Activated CD8-positive, alpha-beta T cell treated with anti-CD3 and anti-CD28 coated beads for 36 hours (primary cell): Measurements from ENCODE around the gene SSBP4. TPM values are rescaled to one million over a fixed set of nuclear protein-coding genes. Genes with fewer than 3 reads are reported as not detected.

ENCODE experiments used
- ATAC-seq: fragments of 200-7000 bp; cut with Tn5 transposase; one replicate; pipeline ENCODE4 v1.10.0; 2021; ENCODE audit warnings: mild to moderate bottlenecking, moderate library complexity
- CTCF ChIA-PET: fragments of 350-600 bp; sonication (Branson Sonifier 250); formaldehyde crosslinking; loops from one replicate; lab custom pipeline; 2021; ENCODE audit warnings: antibody characterized with exemption; lab: Charles Lee
- POLR2A ChIA-PET: fragments of 350-600 bp; sonication (Branson Sonifier 250); formaldehyde crosslinking; loops from one replicate; lab custom pipeline; 2021; ENCODE audit warnings: antibody characterized with exemption; lab: Charles Lee
- DNase-seq: peaks from one replicate; pipeline ENCODE4 v3.0.0-alpha.2; 2020
- H3K27ac Mint-ChIP-seq: one replicate; pipeline ENCODE4 v1.8.0; 2021; ENCODE audit warnings: mild to moderate bottlenecking, mixed read lengths
- H3K27me3 Mint-ChIP-seq: one replicate; pipeline ENCODE4 v1.8.0; 2021; ENCODE audit warnings: mixed read lengths
- H3K36me3 Mint-ChIP-seq: one replicate; pipeline ENCODE4 v1.8.0; 2021; ENCODE audit warnings: low read depth, mixed read lengths
- H3K4me1 Mint-ChIP-seq: one replicate; pipeline ENCODE4 v1.8.0; 2021; ENCODE audit warnings: low read depth, mixed read lengths
- H3K4me3 Mint-ChIP-seq: one replicate; pipeline ENCODE4 v1.8.0; 2021; ENCODE audit warnings: mild to moderate bottlenecking, moderate library complexity, mixed read lengths
- H3K9me3 Mint-ChIP-seq: one replicate; pipeline ENCODE4 v1.8.0; 2021; ENCODE audit warnings: mixed read lengths
- CTCF ChIP-seq: fragments of 200-600 bp; IDR thresholded peaks from one replicate; pipeline ENCODE4 v1.8.0; 2022; ENCODE audit warnings: antibody characterized with exemption, mild to moderate bottlenecking
- intact Hi-C: fragments of 100-400 bp; cut with micrococcal nuclease; formaldehyde crosslinking; loops from one replicate; pipeline ENCODE4 v1.10.0; 2022
- total RNA-seq, 2 experiments: library from RNA; stranded (reverse); gene quantifications; one replicate each; pipeline ENCODE4 v1.2.3, GENCODE V29; 2021

SSBP4 gene
- total RNA-seq, 2 experiments from 2014 or later, result 98.2 to 102 TPM

DNA sequence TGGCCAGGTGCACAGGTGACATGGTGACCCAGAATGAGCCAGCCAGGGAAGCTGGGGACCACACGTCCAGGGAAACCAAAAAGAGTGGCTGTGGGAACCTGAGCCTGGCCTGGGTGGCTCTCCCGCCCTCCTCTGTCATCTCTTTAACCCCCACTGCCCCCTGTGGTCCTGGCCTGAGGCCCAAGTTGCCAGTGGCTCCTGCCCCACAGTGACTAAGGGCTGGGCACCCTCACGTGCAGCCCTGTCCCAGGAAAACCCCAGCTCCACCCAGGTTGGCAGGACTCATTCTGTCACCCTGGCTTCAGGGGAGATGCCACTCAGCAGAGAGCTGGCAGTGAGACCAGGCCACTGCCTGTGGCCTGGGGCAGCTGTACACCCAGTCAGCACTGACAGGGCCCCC lies 49.3 kb downstream of the SSBP4 start:
- DNase-seq (no peak), ATAC-seq (no peak)
- CTCF ChIA-PET, result interaction anchor here (0.8 to 4.2 kb wide), 13 partner anchors 8 to 379 kb away, joined by 3 to 32 read pairs (median 4); partner anchors contain the start of genes ELL and KXD1
- Mint-ChIP-seq H3K9me3 (no peaks in the 10 kb centered on the region), H3K27me3 (no peaks in the 10 kb centered on the region), H3K4me3 (no peak overlapping the region), H3K27ac (no peak overlapping the region), H3K36me3 (peaks cover 3% of the 10 kb centered on the region), H3K4me1 (peaks cover 22% of the 10 kb centered on the region)
- intact Hi-C loops, result loop anchor here (10.0 kb wide), 1 partner anchor 106 kb away; the partner anchor contains the start of gene UBA52
- POLR2A ChIA-PET, result interaction anchor here (0.9 to 1.0 kb wide), 3 partner anchors 10 to 53 kb away, joined by 3 read pairs; partner anchors contain the start of gene ELL
- TF ChIP-seq CTCF, result no peak

DNA sequence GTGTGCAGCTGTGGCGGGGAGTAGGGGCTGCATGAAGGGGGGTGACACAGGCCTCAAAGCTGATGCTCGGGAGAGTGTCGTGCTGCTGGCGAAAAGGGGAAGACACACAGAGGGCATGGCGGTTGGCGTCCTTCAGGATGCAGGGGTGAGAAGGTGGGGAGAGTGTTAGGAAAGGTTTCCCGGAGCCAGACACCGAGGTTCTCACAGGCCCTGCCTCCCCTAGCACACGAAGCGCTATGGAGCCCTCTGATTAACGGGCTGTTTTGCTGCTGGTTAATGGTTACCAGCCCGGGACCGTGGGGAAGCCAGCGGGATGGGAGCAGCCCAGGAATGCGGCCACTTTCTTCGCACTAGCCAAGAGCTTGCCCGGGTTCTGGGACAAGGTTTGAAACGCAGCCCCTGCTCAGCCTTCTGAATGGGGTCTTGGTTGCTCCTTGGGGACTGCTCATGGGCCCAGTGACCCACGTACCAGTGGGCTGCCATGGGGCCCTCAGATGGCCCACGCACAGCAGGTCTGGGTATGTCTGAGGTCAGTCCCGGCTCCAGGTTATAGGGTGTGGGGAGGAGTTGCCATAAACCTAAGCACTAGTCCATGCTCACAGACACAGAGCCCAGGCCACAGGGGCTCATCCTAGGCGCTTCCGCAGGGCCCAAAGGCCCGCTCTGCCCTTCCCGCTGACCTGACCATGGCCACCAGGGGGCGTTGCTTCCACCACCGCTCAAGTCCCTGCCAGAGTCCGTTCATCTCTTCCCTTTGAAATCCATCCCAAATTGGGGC lies 50.1 kb downstream of the SSBP4 start:
- CTCF ChIA-PET, result interaction anchor here (0.7 to 4.2 kb wide), 28 partner anchors 9 to 378 kb away, joined by 3 to 32 read pairs (median 4); partner anchors contain the start of genes ELL, KXD1 and UBA52
- no peaks in the 10 kb centered on the region for H3K9me3 Mint-ChIP-seq
- peak; percentile 77 for DNase-seq
- peak; percentile 56 for ATAC-seq
- TF ChIP-seq CTCF, result no peak
- H3K27me3 Mint-ChIP-seq, result no peaks in the 10 kb centered on the region
- intact Hi-C loops, result loop anchor here (10.0 kb wide), 1 partner anchor 106 kb away; the partner anchor contains the start of gene UBA52
- POLR2A ChIA-PET, result interaction anchor here (0.9 to 1.8 kb wide), 3 partner anchors 14 to 54 kb away, joined by 3 to 6 read pairs (median 3); partner anchors contain the start of gene ELL
- peaks cover 3% of the 10 kb centered on the region for H3K36me3 Mint-ChIP-seq
- H3K4me3 Mint-ChIP-seq, result no peak overlapping the region
- no peak overlapping the region for H3K27ac Mint-ChIP-seq
- H3K4me1 Mint-ChIP-seq, result peaks cover 28% of the 10 kb centered on the region

DNA sequence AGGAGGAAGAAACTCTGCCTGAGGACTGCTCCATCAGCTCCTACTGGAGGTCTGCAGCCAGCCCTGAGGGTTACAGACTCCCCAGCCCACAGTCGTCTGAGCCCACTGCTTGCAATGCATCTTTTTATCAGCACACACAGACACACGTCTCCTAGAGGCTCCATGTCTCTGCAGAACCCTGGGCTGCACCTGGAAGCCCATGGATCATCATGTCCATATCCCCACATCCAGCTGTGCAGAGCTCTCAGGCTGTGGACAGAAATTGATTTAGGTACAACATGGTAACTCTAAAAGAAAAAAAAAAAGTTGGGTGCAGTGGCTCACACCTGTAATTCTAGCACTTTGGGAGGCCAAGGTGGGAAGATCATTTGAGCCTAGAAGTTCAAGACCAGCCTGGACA lies 51.6 kb downstream of the SSBP4 start:
- no peak overlapping the region for H3K27ac Mint-ChIP-seq
- H3K4me3 Mint-ChIP-seq, result no peak overlapping the region
- no peak for ATAC-seq
- DNase-seq, result no peak
- H3K36me3 Mint-ChIP-seq, result peaks cover 3% of the 10 kb centered on the region
- H3K4me1 Mint-ChIP-seq, result peaks cover 39% of the 10 kb centered on the region
- no peaks in the 10 kb centered on the region for H3K27me3 Mint-ChIP-seq
- POLR2A ChIA-PET, result interaction anchor here (0.9 to 1.8 kb wide), 2 partner anchors 53 to 74 kb away, joined by 3 to 6 read pairs; no protein-coding TSS in a partner anchor
- no peak for TF ChIP-seq CTCF
- intact Hi-C loops, result no loop called here
- CTCF ChIA-PET, result interaction anchor here (1.0 to 4.2 kb wide), 11 partner anchors 9 to 204 kb away, joined by 3 to 32 read pairs (median 9); partner anchors contain the start of gene ELL
- no peaks in the 10 kb centered on the region for H3K9me3 Mint-ChIP-seq

DNA sequence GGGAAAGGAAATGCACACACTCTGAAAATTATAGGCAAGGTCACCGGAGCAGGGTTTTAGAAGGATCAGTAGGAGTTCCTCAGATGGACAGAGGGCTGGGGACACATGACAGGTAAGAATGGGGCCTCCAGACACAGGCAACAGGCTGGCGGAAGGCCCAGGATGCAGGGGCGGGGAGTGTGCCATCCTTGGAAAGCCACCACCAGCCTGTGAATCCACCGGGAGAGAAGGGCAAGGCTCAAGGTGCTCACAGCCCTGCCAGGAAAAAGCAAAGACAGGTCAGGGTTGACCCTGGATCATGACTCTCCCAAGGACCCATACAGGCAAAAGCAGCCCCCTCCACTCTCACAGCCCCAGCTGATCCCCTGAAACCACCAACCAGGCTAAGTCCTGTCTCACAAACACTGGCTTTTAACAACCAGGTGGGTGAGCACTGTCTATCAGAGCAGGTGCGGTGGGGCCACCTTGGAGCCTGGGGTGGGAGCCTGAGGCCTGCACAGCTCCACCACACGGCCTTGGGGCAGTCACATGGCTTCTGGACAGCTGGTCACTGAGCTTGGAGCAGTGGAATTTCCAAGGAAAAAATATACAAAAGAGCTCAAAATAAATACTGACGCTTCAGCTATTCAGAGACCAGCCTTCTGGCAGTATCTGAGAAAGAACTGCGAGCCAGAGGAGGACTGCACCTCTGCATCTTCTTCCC lies 54.0 kb downstream of the SSBP4 start:
- intact Hi-C loops, result no loop called here
- CTCF ChIA-PET, result interaction anchor here (0.7 to 3.4 kb wide), 6 partner anchors 11 to 394 kb away, joined by 3 to 9 read pairs (median 4); no protein-coding TSS in a partner anchor
- Mint-ChIP-seq H3K27me3 (no peaks in the 10 kb centered on the region), H3K9me3 (no peaks in the 10 kb centered on the region), H3K4me3 (no peak overlapping the region), H3K27ac (peak overlapping the region; percentile 34), H3K4me1 (peaks cover 49% of the 10 kb centered on the region), H3K36me3 (peaks cover 3% of the 10 kb centered on the region)
- no peak for TF ChIP-seq CTCF
- POLR2A ChIA-PET, result interaction anchor here (0.8 kb wide), 1 partner anchor 12 kb away, joined by 3 read pairs; no protein-coding TSS in a partner anchor
- no peak for DNase-seq
- ATAC-seq, result no peak
